GM19239 (cell line): Measurements from ENCODE around the gene MADD.

ENCODE experiments used
- DNase-seq: peaks from one replicate; pipeline ENCODE4 v3.0.0; 2011; ENCODE audit warnings: low spot score; ENCODE audit not compliant: insufficient read length
- FAIRE-seq: peaks from 2 replicates; lab custom pipeline; 2011; peaks lifted over from hg19 to GRCh38; lab: Jason Lieb, UNC

Gene MADD

DNA sequence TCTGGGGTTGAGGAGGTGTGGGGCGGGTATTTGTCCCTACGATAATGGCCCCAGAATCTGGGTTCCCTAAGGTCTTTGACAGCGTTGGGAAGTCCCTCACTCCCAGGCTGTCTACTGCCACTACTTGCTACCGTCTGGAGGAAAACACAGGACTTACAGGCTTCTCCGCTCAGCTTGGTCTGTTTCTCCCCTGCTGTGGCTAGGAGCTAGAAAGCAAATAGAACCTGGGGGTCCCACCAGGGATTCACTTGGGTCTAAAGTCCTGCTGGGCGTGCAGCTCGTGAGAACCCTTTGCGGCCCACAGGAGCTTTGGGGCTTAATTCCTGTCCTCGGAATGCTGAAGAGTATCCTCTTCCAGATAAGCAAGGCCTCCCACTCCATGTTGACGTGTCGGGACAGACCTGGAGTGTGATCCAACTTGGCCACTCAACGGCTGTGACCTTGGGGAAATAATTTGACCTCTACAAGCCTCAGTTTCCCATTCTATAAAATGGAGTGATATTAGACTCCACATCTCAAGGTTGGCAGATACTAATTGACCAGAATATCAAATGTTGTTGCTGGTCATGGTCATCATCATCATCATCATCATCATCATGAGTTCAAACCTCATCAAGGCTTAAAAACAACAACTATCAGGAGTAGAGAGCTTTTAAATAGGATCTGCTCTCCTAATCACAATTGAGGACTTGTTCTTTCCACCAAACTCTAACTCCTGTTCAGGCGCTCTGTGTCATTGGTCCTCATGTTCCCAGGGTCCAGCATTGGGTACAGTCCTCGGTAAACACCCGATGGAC, 84.2 kb downstream of the MADD start:
- FAIRE-seq (no peak), DNase-seq (no peak)

DNA sequence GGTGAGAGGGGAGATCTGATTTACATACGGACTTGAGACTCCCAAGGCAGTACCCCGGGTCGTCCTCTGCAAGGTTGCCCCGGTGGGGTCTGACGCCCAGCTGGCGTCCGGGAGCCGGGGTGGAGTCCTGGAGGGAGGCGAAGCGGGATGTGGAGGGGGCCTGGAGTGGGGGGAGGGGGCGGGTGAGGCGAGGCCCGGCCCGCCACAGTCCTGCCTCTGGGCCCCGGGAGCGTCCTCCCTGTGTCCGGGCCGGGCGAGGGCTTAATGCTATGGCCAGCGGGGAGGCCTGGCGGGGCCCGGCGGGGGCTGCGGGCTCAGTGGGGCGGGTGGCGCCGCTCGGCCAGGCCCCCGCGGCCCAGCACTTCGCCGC, 85.0 kb downstream of the MADD start:
- DNase-seq (no peak), FAIRE-seq (no peak)

GRCh38 chr11:47355283-47356128, 85.6 kb downstream of the MADD start:
- no peak for FAIRE-seq
- no peak for DNase-seq

DNA sequence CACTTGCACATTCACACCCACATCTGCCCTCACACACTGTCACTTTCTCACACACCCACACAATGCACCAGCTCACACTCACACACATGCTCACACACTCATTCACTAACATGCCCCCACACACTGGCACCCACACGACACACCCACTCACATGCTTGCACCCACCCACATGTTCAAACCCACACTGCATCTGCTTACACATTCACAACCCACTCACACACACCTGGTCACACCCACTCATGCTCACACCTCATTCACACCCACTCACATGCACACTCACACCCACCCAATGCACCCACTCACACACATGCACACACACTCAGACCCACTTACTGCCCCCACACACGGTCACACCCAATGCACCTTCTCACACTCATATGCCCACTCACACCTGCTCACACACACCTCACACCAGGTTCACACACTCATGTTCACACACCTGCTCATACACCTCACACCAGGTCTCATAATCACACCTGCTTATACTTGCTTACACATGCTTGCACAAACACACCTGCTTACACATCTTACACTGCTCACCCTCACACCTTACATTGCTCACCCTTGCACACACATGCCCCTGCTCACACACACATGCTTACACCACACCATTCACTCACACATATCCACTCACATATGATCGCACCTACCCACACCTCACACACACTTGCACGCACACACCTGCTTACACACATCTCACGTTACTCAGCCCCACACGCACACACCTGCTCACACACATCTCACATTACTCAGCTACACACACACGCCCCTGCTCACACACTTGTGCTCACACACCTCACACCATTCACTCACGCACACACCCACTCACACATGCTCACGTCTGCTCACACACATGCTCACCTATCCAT, 86.4 kb downstream of the MADD start:
- FAIRE-seq: no peak
- DNase-seq: no peak

DNA sequence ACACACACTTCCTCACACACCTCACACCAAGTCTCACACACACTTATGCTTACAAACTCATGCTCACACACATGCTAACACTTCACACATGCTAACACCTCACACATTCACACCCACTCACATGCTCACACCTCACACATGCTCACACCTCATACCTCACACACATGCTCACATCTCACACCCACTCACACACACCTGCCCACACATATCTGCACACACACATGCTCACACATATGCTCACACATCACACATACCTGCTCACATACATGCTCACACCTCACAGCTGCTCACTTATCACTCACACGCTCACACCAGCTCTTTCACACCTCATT, 87.0 kb downstream of the MADD start:
- no peak for FAIRE-seq
- DNase-seq: no peak

DNA sequence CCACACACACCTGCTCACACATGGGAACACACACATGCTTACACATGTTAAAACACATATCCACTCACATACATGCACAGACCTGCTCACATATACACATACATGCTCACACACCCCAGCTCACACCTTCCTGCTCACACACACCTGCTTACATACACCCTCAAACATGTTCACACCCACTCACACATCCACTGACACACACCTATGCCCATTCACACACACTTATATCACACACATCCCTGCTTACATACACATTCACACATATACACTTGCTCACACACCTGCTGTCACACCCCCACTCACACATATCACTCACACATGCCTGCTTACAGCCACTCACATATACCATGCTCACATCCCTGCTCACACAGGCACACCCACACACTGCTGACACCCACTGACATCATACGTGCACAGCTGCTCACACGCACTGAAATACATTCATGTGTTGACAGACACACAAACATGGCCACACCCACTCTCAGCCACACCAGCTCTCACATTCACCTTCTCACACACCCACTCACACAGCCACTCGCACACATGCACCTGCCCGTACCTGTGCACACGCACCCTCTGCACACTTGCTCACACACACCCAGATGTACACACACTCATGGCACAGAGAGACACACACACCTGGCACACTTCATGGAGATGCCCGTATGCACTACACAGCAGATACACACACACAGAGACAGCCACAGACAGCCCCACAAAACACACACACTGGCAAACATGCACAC, 88.2 kb downstream of the MADD start:
- FAIRE-seq: no peak

GRCh38 chr11:47358731-47359051, 88.8 kb downstream of the MADD start:
- DNase-seq (no peak), FAIRE-seq (no peak)

More for the DNA sequence above, 88.2 kb downstream of the MADD start:
- no peak for DNase-seq

- FAIRE-seq: no peak
These were observed 89.2 kb downstream of the MADD start for GRCh38 chr11:47359162-47359561.

DNA sequence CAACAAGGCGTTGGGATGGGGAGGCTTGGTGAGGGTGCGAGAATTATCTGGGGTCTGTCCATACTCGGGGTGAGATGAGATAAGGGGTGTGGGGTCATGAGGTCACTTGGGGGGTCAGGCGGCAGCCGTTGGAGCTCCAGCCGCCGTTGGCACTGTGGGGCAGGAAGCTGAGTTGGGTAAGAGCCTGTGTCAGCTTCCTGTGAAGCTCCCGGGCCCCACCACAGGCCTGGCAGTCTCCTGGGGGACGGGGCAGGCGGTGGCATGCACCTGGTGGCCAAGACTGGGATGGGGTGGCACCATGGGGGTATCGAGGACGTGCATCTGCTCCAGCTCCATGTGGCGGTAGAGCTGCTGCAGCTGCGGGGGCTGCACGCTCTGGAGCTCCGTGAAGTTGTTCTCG, 89.7 kb downstream of the MADD start:
- DNase-seq (no peak), FAIRE-seq (no peak)

More at GRCh38 chr11:47359162-47359561, 89.2 kb downstream of the MADD start:
- no peak for DNase-seq

DNA sequence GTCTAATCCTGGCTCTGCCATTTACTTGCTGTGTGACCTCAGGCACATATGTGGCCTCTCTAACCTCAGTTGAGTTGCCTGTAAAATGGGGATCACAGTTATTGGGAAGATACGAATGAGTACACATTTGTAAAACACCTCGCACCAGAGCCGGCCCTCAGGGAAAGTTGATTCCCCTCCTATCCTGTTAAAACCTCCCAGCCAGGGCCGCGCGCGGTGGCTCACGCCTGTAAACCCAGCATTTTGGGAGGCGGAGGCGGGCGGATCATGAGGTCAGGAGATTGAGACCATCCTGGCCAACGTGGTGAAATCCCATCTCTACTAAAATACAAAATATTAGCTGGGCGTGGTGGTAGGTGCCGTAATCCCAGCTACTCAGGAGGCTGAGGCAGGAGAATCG, 90.4 kb downstream of the MADD start:
- FAIRE-seq (no peak), DNase-seq (no peak)

DNA sequence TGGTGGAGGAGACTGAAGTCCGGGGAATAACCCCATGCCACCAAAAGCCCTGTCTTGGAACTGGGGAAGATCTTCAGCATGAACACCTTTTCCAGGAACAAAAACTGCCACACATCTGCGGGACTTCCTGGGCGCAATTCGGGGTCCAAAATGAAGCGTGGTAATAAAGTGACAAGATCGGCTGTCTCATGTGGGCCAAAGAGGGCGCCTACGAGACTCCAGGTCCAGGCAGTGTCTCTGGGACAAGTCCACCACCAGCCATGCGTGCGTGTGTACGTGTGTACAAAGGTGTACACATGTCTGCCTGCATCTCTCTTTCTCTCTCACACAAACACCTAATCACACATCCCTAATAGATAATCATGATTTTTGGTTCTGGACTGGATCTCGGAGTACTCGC, 91.5 kb downstream of the MADD start:
- no peak for FAIRE-seq
- no peak for DNase-seq

- no peak for FAIRE-seq
- DNase-seq: no peak
These were observed 96.1 kb downstream of the MADD start for GRCh38 chr11:47366020-47366490.

DNA sequence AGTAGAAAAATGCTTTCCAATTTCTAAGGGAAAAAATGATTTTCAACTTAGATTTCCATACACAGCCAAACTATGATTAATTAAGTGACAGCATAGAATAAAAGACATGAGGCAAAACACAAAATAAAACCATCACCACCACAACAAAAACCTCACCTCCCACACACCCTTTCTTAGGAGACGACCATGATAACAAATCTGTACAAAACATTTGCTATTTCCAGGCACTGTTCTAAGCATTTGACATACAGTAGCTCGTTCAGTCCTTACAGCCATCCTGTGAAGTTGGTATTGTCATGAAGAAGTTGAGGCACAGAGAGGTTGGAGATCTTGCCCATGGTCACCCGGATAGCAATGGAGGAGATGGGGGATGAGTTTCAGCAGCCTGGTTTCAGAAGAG, 99.7 kb downstream of the MADD start:
- no peak for FAIRE-seq
- no peak for DNase-seq

GRCh38 chr11:47372422-47372821, 102.5 kb downstream of the MADD start:
- FAIRE-seq (no peak), DNase-seq (no peak)

DNA sequence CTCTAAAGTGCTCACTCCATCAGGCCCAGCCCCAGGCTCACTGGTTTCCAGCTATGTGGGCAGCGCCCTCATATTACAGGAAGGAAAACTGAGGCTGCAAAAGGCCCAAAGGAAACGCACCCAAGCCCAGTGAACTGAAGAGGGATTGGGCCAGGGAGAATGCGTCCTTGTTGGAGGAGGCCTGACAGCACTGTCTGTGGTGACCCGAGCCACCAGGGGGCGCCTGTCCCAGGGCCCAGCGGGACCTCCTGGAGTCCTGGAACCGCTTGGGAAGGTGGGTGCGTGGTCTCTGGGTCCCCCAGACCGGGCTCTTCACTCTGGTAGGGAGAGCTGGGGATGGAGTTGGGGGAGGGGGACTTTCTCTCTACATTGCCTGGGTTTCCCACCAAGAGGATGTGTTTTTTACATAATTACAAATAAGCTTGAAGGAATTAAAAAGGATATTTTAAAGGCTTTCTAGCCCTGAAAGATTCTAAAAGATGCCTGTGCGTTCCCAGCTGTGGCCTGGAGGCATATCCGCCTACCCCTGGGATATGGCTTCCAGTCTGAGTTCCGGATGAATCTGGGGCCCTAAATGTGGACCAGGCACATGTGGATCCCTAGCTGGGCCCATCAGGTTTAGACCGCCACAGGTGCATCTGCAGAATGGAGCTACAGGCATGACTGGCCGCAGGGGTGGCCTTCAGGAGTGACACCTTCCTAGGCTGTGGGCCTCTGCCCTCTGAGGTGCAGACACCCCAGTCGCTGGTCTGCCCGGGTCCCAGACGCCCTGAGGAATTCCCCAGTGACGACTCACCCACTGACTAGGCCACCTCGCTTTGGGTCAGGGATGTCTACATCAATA, 104.2 kb downstream of the MADD start:
- no peak for FAIRE-seq
- DNase-seq: peak; percentile 76

DNA sequence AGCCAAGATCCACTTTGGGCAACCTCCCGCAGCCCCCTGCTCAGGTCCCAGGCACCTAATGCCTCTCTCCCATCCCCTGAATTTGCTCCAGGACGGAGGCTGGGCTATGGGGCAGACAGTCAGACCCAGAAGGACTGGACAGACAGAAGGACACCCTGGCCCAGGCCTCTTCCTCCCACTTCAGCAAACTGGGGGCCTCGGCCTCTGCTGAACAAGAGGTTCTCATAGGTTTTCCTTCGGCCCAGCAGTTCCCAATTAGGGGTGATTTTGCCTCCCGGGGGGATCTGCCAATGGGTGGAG, 104.7 kb downstream of the MADD start:
- no peak for DNase-seq

DNA sequence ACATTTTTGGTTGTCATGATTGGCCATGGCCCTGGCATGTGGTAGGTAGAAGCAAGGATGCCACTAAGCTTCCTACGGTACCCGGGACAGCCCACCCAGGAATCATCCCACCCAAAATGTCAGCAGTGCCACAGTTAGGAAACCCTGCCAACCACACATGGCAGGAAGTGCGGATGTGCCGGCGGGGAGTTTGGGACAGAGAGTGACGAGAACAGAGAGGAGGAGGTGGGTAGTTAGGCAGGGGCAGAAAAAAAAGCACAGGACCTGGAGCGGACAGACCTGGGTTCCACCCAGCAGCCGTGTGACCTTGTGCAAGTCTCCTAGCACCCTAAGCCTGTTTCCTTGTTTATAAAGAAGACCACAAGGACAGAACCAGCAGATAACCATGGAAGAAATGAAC, 105.1 kb downstream of the MADD start:
- DNase-seq (no peak), FAIRE-seq (no peak)

More for the DNA sequence above, 104.7 kb downstream of the MADD start:
- no peak for FAIRE-seq

- no peak for FAIRE-seq
- DNase-seq: no peak
These were observed 105.7 kb downstream of the MADD start for GRCh38 chr11:47375546-47376085.

- DNase-seq: no peak
- FAIRE-seq: no peak
These were observed 106.2 kb downstream of the MADD start for GRCh38 chr11:47376107-47376524.
